HTERT RPE-1 (cell line): ENCODE measurements around the gene GNB1L.

Source experiments
- in situ Hi-C: fragments of 300-500 bp; cut with MboI; formaldehyde crosslinking; loops from 4 replicates; pipeline ENCODE4 v1.14.3; 2020; ENCODE audit warnings: low sequenced_read_pairs

GNB1L gene

GRCh38 chr22:19854778-19855503 is at the start of gene GNB1L, which contains the start of gene RTL10:
TSS of gene GNB1L (minus strand) at chr22:19854874. CDS start at chr22:19821355, 33,519 bp downstream.
TSS of gene RTL10 (minus strand) at chr22:19854874. CDS start at chr22:19852261, 2,613 bp downstream.
- in situ Hi-C loops = no loop called here

GRCh38 chr22:19904174-19904856 is 49.6 kb upstream of the GNB1L start:
- in situ Hi-C loops = no loop called here

GRCh38 chr22:19903513-19903912 is 48.8 kb upstream of the GNB1L start:
- in situ Hi-C loops = no loop called here

- in situ Hi-C loops = no loop called here
These were observed 48.4 kb upstream of the GNB1L start for GRCh38 chr22:19903031-19903430.

- in situ Hi-C loops = no loop called here
These were observed 47.6 kb upstream of the GNB1L start for GRCh38 chr22:19902245-19902715.

GRCh38 chr22:19901577-19902244 is 47.0 kb upstream of the GNB1L start:
- in situ Hi-C loops = no loop called here

GRCh38 chr22:19900707-19901436 is 46.2 kb upstream of the GNB1L start:
- in situ Hi-C loops = no loop called here

GRCh38 chr22:19898831-19899567 is 44.3 kb upstream of the GNB1L start:
- in situ Hi-C loops = no loop called here

- in situ Hi-C loops = no loop called here
These were observed 43.5 kb upstream of the GNB1L start for GRCh38 chr22:19898145-19898544.

- in situ Hi-C loops = no loop called here
These were observed 43.1 kb upstream of the GNB1L start for GRCh38 chr22:19897726-19898125.

- in situ Hi-C loops = no loop called here
These were observed 42.1 kb upstream of the GNB1L start for GRCh38 chr22:19896665-19897355.

- in situ Hi-C loops = no loop called here
These were observed 40.6 kb upstream of the GNB1L start for GRCh38 chr22:19895160-19895849.

- in situ Hi-C loops = no loop called here
These were observed 38.7 kb upstream of the GNB1L start for GRCh38 chr22:19893363-19893762.

- in situ Hi-C loops = no loop called here
These were observed 38.3 kb upstream of the GNB1L start for GRCh38 chr22:19892925-19893324.

- in situ Hi-C loops = no loop called here
These were observed 37.7 kb upstream of the GNB1L start for GRCh38 chr22:19892257-19892879.

GRCh38 chr22:19891317-19892256 is 36.9 kb upstream of the GNB1L start:
- in situ Hi-C loops = no loop called here

GRCh38 chr22:19890502-19891316 is 36.0 kb upstream of the GNB1L start:
- in situ Hi-C loops = no loop called here
